HAP-1 (cell line): Measurements from ENCODE around the gene SPATC1L.
"Not testable (repeated sequence)": the region's sequence is repeated elsewhere in the genome, so short reads cannot be mapped to it uniquely, and the experiment has no call there.

Experiments used
- DNase-seq, 2 experiments: peaks; one replicate each; pipeline ENCODE4 v3.0.0-alpha.2; 2016 to 2020; ENCODE audit warnings: low spot score in 2 of 2
- H3K27me3 ChIP-seq: fragments of 250-450 bp; sonication (Bioruptor Pico); 2 replicates; pipeline ENCODE4 v1.5.1; 2020; ENCODE audit warnings: low read depth, mild to moderate bottlenecking, moderate library complexity
- H3K36me3 ChIP-seq: fragments of 250-450 bp; sonication (Bioruptor Pico); replicated peaks from 2 replicates; pipeline ENCODE4 v1.5.1; 2020; ENCODE audit warnings: mild to moderate bottlenecking
- H3K4me1 ChIP-seq: fragments of 250-450 bp; sonication (Bioruptor Pico); 2 replicates; pipeline ENCODE4 v1.5.1; 2020; ENCODE audit warnings: mild to moderate bottlenecking
- H3K4me3 ChIP-seq: fragments of 250-450 bp; sonication (Bioruptor Pico); 2 replicates; pipeline ENCODE4 v1.5.1; 2020; ENCODE audit warnings: mild to moderate bottlenecking, moderate library complexity
- H3K9me3 ChIP-seq: fragments of 250-450 bp; sonication (Bioruptor Pico); 2 replicates; pipeline ENCODE4 v1.5.1; 2020; ENCODE audit warnings: mild to moderate bottlenecking, moderate library complexity
- in situ Hi-C: fragments of 300-500 bp; cut with MboI; formaldehyde crosslinking; loops from 3 replicates; pipeline ENCODE4 v1.14.3; 2020; ENCODE audit warnings: low sequenced_read_pairs, inconsistent platforms, mixed read lengths

SPATC1L gene

GRCh38 chr21:46153247-46154154 lies 30.8 kb downstream of the SPATC1L start:
- no peak overlapping the region for H3K4me3 ChIP-seq

GRCh38 chr21:46152927-46153246 lies 31.4 kb downstream of the SPATC1L start:
- Histone ChIP-seq H3K4me1 (peaks cover 3% of the 10 kb centered on the region), H3K36me3 (no peaks in the 10 kb centered on the region), H3K9me3 (no peaks in the 10 kb centered on the region), H3K4me3 (no peak overlapping the region), H3K27me3 (no peaks in the 10 kb centered on the region)
- no peak for DNase-seq
- in situ Hi-C loops, result no loop called here

More at GRCh38 chr21:46153247-46154154, 30.8 kb downstream of the SPATC1L start:
- DNase-seq, result peak; percentile 23 to 85
- H3K4me1 ChIP-seq, result peaks cover 3% of the 10 kb centered on the region
- H3K36me3 ChIP-seq, result no peaks in the 10 kb centered on the region
- no peaks in the 10 kb centered on the region for H3K27me3 ChIP-seq
- in situ Hi-C loops, result no loop called here
- H3K9me3 ChIP-seq, result no peaks in the 10 kb centered on the region

GRCh38 chr21:46151989-46152926 lies 32.0 kb downstream of the SPATC1L start:
- in situ Hi-C loops, result no loop called here
- Histone ChIP-seq H3K27me3 (no peaks in the 10 kb centered on the region), H3K9me3 (no peaks in the 10 kb centered on the region), H3K4me1 (peaks cover 3% of the 10 kb centered on the region), H3K4me3 (no peak overlapping the region), H3K36me3 (no peaks in the 10 kb centered on the region)
- DNase-seq, result no peak

GRCh38 chr21:46151261-46151988 lies 32.8 kb downstream of the SPATC1L start:
- in situ Hi-C loops, result no loop called here
- no peaks in the 10 kb centered on the region for H3K36me3 ChIP-seq
- no peak overlapping the region for H3K4me3 ChIP-seq
- peaks cover 3% of the 10 kb centered on the region for H3K4me1 ChIP-seq
- no peaks in the 10 kb centered on the region for H3K9me3 ChIP-seq
- H3K27me3 ChIP-seq, result no peaks in the 10 kb centered on the region
- no peak for DNase-seq

- no peak overlapping the region for H3K4me3 ChIP-seq
- no peaks in the 10 kb centered on the region for H3K36me3 ChIP-seq
- no peaks in the 10 kb centered on the region for H3K27me3 ChIP-seq
- peaks cover 3% of the 10 kb centered on the region for H3K4me1 ChIP-seq
- in situ Hi-C loops, result no loop called here
- no peaks in the 10 kb centered on the region for H3K9me3 ChIP-seq
- no peak for DNase-seq
These were observed 33.7 kb downstream of the SPATC1L start for GRCh38 chr21:46150491-46151121.

- peaks cover 3% of the 10 kb centered on the region for H3K4me1 ChIP-seq
- no peaks in the 10 kb centered on the region for H3K36me3 ChIP-seq
- no peak overlapping the region for H3K4me3 ChIP-seq
- in situ Hi-C loops, result no loop called here
- H3K9me3 ChIP-seq, result no peaks in the 10 kb centered on the region
- DNase-seq, result no peak
- H3K27me3 ChIP-seq, result no peaks in the 10 kb centered on the region
These were observed 34.2 kb downstream of the SPATC1L start for GRCh38 chr21:46150073-46150472.

- H3K36me3 ChIP-seq, result no peaks in the 10 kb centered on the region
- H3K27me3 ChIP-seq, result no peaks in the 10 kb centered on the region
- H3K9me3 ChIP-seq, result no peaks in the 10 kb centered on the region
- no peak overlapping the region for H3K4me3 ChIP-seq
- DNase-seq, result no peak
- in situ Hi-C loops, result no loop called here
- peaks cover 3% of the 10 kb centered on the region for H3K4me1 ChIP-seq
These were observed 34.9 kb downstream of the SPATC1L start for GRCh38 chr21:46149205-46149901.

GRCh38 chr21:46148106-46148505 lies 36.2 kb downstream of the SPATC1L start:
- Histone ChIP-seq H3K27me3 (no peaks in the 10 kb centered on the region), H3K4me1 (peaks cover 5% of the 10 kb centered on the region; the same call in 1 of the 2 replicates), H3K4me3 (no peak overlapping the region), H3K36me3 (no peaks in the 10 kb centered on the region), H3K9me3 (no peaks in the 10 kb centered on the region)
- no peak for DNase-seq
- in situ Hi-C loops, result no loop called here

GRCh38 chr21:46147429-46147828 lies 36.8 kb downstream of the SPATC1L start:
- peak in 1 of 2 experiments; percentile 72 for DNase-seq
- H3K4me3 ChIP-seq, H3K36me3 ChIP-seq, H3K4me1 ChIP-seq, H3K9me3 ChIP-seq, H3K27me3 ChIP-seq, in situ Hi-C loops: not testable (repeated sequence)

GRCh38 chr21:46146856-46147255 lies 37.4 kb downstream of the SPATC1L start:
- H3K4me3 ChIP-seq, result no peak overlapping the region
- no peaks in the 10 kb centered on the region for H3K36me3 ChIP-seq
- H3K4me1 ChIP-seq, result peaks cover 5% of the 10 kb centered on the region; the same call in 1 of the 2 replicates
- 0 out of 2 replicates have a peak, but pooled peaks cover 3% of the 10 kb centered on the region for H3K9me3 ChIP-seq
- no peak for DNase-seq
- H3K27me3 ChIP-seq, result no peaks in the 10 kb centered on the region
- in situ Hi-C loops, result no loop called here

GRCh38 chr21:46145840-46146691 lies 38.2 kb downstream of the SPATC1L start:
- no peak for DNase-seq
- H3K4me3 ChIP-seq, result no peak overlapping the region
- no peaks in the 10 kb centered on the region for H3K27me3 ChIP-seq
- H3K36me3 ChIP-seq, result no peaks in the 10 kb centered on the region
- H3K9me3 ChIP-seq, result 0 out of 2 replicates have a peak, but pooled peaks cover 3% of the 10 kb centered on the region
- in situ Hi-C loops, result no loop called here
- peaks cover 5% of the 10 kb centered on the region; the same call in 1 of the 2 replicates for H3K4me1 ChIP-seq
